Measurements from ENCODE around the gene OR6J1.

Gene OR6J1

DNA sequence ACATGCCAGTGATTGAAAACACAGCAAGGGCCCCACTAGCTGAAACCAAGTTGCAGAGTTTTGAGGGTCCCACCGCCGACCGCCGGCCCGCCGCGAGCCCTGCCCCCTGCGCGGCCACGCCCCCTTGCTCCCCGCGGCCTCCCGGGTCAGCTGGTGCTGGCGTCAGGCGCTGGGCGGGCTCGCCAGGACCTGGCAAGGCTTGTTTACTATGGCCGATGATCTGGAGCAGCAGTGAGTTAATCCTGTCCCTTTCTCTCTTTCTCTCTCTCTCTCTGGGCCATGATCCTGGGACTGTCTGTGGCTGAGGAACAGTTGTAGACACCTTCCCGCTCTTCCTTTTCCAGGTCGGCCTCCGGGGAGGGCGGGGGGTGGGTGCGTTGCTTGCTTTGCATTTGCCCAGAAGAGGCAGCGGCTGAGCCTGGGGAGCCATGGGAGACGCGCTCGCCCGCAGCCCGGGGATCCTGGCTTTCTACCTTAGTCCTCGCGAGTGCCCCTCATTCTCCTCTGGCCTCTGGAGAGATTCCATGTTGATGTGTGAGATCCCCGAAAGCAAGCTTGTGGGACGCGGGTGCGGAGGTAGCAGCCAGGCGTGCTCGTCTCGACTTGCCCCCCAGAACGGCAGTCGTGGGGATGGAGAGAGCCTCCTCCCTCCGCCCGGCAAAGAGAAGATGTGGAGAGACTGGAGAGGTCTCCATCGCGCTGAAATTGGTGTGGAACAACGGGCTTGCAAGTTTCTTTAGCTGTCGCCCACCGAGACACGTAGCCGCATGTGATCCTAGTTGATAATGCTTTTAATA lies 45.9 kb downstream of the OR6J1 start, which contains the start of gene ABHD4 (continued):
- TF ChIP-seq GLIS1 (tag by site-specific recombination; IDR thresholded peaks at IDR 0.05) (peak; percentile 59), KLF10 (tag by site-specific recombination; IDR thresholded peaks at IDR 0.05) (peak; percentile 90), ZBTB48 (tag by site-specific recombination; IDR thresholded peaks at IDR 0.05) (peak; percentile 63), MZF1 (tag by site-specific recombination; IDR thresholded peaks at IDR 0.05; ENCODE audit: borderline replicate concordance) (no peak), ZNF292 (tag by site-specific recombination; IDR thresholded peaks at IDR 0.05; ENCODE audit: borderline replicate concordance, low read depth) (no peak), SP2 (tag by site-specific recombination; IDR thresholded peaks at IDR 0.05) (peak; percentile 76), ZNF366 (tag by site-specific recombination; conservative IDR thresholded peaks at IDR 0.05) (0 out of 2 replicates have a peak, but pooled peaks have one; percentile 37), ZNF785 (tag by site-specific recombination; IDR thresholded peaks at IDR 0.05) (no peak), ZNF266 (tag by site-specific recombination; IDR thresholded peaks at IDR 0.05; ENCODE audit: low read depth) (no peak), SP3 (tag by site-specific recombination; IDR thresholded peaks at IDR 0.05) (peak; percentile 78), ZSCAN16 (tag by site-specific recombination; IDR thresholded peaks at IDR 0.05) (no peak), ZNF677 (tag by site-specific recombination; IDR thresholded peaks at IDR 0.05) (no peak), KLF9 (tag by site-specific recombination; IDR thresholded peaks at IDR 0.05; ENCODE audit: low read depth) (peak; percentile 83), ZNF10 (tag by site-specific recombination; IDR thresholded peaks at IDR 0.05) (no peak), ZNF184 (tag by site-specific recombination; IDR thresholded peaks at IDR 0.05) (no peak), GLIS2 (tag by site-specific recombination; IDR thresholded peaks at IDR 0.05) (peak; percentile 86)
- TF ChIP-seq, protein P1, sequence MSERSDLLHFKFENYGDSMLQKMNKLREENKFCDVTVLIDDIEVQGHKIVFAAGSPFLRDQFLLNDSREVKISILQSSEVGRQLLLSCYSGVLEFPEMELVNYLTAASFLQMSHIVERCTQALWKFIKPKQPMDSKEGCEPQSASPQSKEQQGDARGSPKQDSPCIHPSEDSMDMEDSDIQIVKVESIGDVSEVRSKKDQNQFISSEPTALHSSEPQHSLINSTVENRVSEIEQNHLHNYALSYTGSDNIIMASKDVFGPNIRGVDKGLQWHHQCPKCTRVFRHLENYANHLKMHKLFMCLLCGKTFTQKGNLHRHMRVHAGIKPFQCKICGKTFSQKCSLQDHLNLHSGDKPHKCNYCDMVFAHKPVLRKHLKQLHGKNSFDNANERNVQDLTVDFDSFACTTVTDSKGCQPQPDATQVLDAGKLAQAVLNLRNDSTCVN (tag by site-specific recombination; optimal IDR thresholded peaks at IDR 0.05), result peak; percentile 53
- TF ChIP-seq, protein P2, sequence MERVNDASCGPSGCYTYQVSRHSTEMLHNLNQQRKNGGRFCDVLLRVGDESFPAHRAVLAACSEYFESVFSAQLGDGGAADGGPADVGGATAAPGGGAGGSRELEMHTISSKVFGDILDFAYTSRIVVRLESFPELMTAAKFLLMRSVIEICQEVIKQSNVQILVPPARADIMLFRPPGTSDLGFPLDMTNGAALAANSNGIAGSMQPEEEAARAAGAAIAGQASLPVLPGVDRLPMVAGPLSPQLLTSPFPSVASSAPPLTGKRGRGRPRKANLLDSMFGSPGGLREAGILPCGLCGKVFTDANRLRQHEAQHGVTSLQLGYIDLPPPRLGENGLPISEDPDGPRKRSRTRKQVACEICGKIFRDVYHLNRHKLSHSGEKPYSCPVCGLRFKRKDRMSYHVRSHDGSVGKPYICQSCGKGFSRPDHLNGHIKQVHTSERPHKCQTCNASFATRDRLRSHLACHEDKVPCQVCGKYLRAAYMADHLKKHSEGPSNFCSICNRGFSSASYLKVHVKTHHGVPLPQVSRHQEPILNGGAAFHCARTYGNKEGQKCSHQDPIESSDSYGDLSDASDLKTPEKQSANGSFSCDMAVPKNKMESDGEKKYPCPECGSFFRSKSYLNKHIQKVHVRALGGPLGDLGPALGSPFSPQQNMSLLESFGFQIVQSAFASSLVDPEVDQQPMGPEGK (tag by site-specific recombination; IDR thresholded peaks at IDR 0.05), result peak; percentile 71
- TF ChIP-seq, protein P3, sequence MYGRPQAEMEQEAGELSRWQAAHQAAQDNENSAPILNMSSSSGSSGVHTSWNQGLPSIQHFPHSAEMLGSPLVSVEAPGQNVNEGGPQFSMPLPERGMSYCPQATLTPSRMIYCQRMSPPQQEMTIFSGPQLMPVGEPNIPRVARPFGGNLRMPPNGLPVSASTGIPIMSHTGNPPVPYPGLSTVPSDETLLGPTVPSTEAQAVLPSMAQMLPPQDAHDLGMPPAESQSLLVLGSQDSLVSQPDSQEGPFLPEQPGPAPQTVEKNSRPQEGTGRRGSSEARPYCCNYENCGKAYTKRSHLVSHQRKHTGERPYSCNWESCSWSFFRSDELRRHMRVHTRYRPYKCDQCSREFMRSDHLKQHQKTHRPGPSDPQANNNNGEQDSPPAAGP (tag by site-specific recombination; IDR thresholded peaks at IDR 0.05), result peak; percentile 49; the same call in 1 of the 2 replicates
- TF ChIP-seq, protein P4, sequence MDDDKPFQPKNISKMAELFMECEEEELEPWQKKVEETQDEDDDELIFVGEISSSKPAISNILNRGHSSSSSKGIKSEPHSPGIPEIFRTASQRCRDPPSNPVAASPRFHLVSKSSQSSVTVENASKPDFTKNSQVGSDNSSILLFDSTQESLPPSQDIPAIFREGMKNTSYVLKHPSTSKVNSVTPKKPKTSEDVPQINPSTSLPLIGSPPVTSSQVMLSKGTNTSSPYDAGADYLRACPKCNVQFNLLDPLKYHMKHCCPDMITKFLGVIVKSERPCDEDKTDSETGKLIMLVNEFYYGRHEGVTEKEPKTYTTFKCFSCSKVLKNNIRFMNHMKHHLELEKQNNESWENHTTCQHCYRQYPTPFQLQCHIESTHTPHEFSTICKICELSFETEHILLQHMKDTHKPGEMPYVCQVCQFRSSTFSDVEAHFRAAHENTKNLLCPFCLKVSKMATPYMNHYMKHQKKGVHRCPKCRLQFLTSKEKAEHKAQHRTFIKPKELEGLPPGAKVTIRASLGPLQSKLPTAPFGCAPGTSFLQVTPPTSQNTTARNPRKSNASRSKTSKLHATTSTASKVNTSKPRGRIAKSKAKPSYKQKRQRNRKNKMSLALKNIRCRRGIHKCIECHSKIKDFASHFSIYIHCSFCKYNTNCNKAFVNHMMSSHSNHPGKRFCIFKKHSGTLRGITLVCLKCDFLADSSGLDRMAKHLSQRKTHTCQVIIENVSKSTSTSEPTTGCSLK (tag by site-specific recombination; IDR thresholded peaks at IDR 0.05), result no peak
- TF ChIP-seq, protein P5, sequence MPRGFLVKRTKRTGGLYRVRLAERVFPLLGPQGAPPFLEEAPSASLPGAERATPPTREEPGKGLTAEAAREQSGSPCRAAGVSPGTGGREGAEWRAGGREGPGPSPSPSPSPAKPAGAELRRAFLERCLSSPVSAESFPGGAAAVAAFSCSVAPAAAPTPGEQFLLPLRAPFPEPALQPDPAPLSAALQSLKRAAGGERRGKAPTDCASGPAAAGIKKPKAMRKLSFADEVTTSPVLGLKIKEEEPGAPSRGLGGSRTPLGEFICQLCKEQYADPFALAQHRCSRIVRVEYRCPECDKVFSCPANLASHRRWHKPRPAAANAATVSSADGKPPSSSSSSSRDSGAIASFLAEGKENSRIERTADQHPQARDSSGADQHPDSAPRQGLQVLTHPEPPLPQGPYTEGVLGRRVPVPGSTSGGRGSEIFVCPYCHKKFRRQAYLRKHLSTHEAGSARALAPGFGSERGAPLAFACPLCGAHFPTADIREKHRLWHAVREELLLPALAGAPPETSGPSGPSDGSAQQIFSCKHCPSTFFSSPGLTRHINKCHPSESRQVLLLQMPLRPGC (tag by site-specific recombination; IDR thresholded peaks at IDR 0.05), result peak; percentile 26; the same call in 1 of the 2 replicates
- TF ChIP-seq, protein P6, sequence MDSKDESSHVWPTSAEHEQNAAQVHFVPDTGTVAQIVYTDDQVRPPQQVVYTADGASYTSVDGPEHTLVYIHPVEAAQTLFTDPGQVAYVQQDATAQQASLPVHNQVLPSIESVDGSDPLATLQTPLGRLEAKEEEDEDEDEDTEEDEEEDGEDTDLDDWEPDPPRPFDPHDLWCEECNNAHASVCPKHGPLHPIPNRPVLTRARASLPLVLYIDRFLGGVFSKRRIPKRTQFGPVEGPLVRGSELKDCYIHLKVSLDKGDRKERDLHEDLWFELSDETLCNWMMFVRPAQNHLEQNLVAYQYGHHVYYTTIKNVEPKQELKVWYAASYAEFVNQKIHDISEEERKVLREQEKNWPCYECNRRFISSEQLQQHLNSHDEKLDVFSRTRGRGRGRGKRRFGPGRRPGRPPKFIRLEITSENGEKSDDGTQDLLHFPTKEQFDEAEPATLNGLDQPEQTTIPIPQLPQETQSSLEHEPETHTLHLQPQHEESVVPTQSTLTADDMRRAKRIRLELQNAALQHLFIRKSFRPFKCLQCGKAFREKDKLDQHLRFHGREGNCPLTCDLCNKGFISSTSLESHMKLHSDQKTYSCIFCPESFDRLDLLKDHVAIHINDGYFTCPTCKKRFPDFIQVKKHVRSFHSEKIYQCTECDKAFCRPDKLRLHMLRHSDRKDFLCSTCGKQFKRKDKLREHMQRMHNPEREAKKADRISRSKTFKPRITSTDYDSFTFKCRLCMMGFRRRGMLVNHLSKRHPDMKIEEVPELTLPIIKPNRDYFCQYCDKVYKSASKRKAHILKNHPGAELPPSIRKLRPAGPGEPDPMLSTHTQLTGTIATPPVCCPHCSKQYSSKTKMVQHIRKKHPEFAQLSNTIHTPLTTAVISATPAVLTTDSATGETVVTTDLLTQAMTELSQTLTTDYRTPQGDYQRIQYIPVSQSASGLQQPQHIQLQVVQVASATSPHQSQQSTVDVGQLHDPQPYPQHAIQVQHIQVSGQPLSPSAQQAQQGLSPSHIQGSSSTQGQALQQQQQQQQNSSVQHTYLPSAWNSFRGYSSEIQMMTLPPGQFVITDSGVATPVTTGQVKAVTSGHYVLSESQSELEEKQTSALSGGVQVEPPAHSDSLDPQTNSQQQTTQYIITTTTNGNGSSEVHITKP (tag by site-specific recombination; IDR thresholded peaks at IDR 0.05), result 0 out of 2 replicates have a peak, but pooled peaks have one; percentile 27
- TF ChIP-seq, protein P7, sequence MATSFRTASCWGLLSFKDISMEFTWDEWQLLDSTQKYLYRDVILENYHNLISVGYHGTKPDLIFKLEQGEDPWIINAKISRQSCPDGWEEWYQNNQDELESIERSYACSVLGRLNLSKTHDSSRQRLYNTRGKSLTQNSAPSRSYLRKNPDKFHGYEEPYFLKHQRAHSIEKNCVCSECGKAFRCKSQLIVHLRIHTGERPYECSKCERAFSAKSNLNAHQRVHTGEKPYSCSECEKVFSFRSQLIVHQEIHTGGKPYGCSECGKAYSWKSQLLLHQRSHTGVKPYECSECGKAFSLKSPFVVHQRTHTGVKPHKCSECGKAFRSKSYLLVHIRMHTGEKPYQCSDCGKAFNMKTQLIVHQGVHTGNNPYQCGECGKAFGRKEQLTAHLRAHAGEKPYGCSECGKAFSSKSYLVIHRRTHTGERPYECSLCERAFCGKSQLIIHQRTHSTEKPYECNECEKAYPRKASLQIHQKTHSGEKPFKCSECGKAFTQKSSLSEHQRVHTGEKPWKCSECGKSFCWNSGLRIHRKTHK (tag by site-specific recombination; IDR thresholded peaks at IDR 0.05), result no peak
